ENCODE data around the gene HTR2B.
A peak's percentile ranks its signal among the peaks of the same experiment; 100 is the strongest.

The HTR2B gene

GRCh38 chr2:231099918-231100317, 24.9 kb downstream of the HTR2B start:
- Histone ChIP-seq H3K4me1 (ENCODE audit: insufficient read depth, low read length) (no peaks in the 10 kb centered on the region), H4K20me1 (ENCODE audit: insufficient read depth, low read length) (no peaks in the 10 kb centered on the region; the same call in 1 of the 2 replicates), H3K4me3 (ENCODE audit: low read depth in 1 of 2, low read length in 2 of 2) (no peak overlapping the region), H3K9ac (ENCODE audit: low read depth, low read length) (no peak overlapping the region), H3K9me3 (ENCODE audit: insufficient read depth, low read length, severe bottlenecking) (peaks cover 26% of the 10 kb centered on the region), H3K27me3 (ENCODE audit: insufficient read depth, low read length, poor library complexity) (no peaks in the 10 kb centered on the region), H3K79me2 (ENCODE audit: insufficient read depth, low read length) (peaks cover 14% of the 10 kb centered on the region), H3K4me2 (ENCODE audit: insufficient read depth, low read length) (no peak overlapping the region), H3K27ac (ENCODE audit: low read length) (no peak overlapping the region), H2AFZ (ENCODE audit: low read depth, low read length) (no peak overlapping the region), H3K36me3 (ENCODE audit: insufficient read depth, low read length) (peaks cover 77% of the 10 kb centered on the region)
- peak; percentile 34 for DNase-seq
- no peak for ATAC-seq (ENCODE audit: insufficient read depth, low read depth)
- TF ChIP-seq EZH2 (IDR thresholded peaks at IDR 0.05; ENCODE audit: borderline replicate concordance, low read depth, low read length, severe bottlenecking) (no peak), CTCF (IDR thresholded peaks at IDR 0.05; ENCODE audit: borderline replicate concordance, extremely low read depth, low read length, poor library complexity, severe bottlenecking) (no peak)

GRCh38 chr2:231094736-231095346, 30.0 kb downstream of the HTR2B start:
- no peaks in the 10 kb centered on the region for H3K27me3 ChIP-seq (ENCODE audit: insufficient read depth, low read length, poor library complexity)
- no peaks in the 10 kb centered on the region for H3K4me1 ChIP-seq (ENCODE audit: insufficient read depth, low read length)
- no peak overlapping the region for H3K27ac ChIP-seq (ENCODE audit: low read length)
- no peak overlapping the region for H3K4me2 ChIP-seq (ENCODE audit: insufficient read depth, low read length)
- no peaks in the 10 kb centered on the region for H4K20me1 ChIP-seq (ENCODE audit: insufficient read depth, low read length)
- peaks cover 8% of the 10 kb centered on the region; the same call in 1 of the 2 replicates for H3K79me2 ChIP-seq (ENCODE audit: insufficient read depth, low read length)
- peaks cover 89% of the 10 kb centered on the region for H3K36me3 ChIP-seq (ENCODE audit: insufficient read depth, low read length)
- no peak overlapping the region for H3K9ac ChIP-seq (ENCODE audit: low read depth, low read length)
- ATAC-seq (ENCODE audit: insufficient read depth, low read depth) (no peak), DNase-seq (no peak)
- no peak overlapping the region for H2AFZ ChIP-seq (ENCODE audit: low read depth, low read length)
- peaks cover 20% of the 10 kb centered on the region for H3K9me3 ChIP-seq (ENCODE audit: insufficient read depth, low read length, severe bottlenecking)
- H3K4me3 ChIP-seq (ENCODE audit: low read depth in 1 of 2, low read length in 2 of 2): no peak overlapping the region
- TF ChIP-seq CTCF (IDR thresholded peaks at IDR 0.05; ENCODE audit: borderline replicate concordance, extremely low read depth, low read length, poor library complexity, severe bottlenecking) (no peak), EZH2 (IDR thresholded peaks at IDR 0.05; ENCODE audit: borderline replicate concordance, low read depth, low read length, severe bottlenecking) (no peak)

GRCh38 chr2:231093933-231094332, 30.9 kb downstream of the HTR2B start:
- no peak for DNase-seq
- Histone ChIP-seq H3K9me3 (ENCODE audit: insufficient read depth, low read length, severe bottlenecking) (peaks cover 11% of the 10 kb centered on the region), H3K27me3 (ENCODE audit: insufficient read depth, low read length, poor library complexity) (no peaks in the 10 kb centered on the region), H3K4me1 (ENCODE audit: insufficient read depth, low read length) (no peaks in the 10 kb centered on the region), H3K27ac (ENCODE audit: low read length) (no peak overlapping the region), H3K4me3 (ENCODE audit: low read depth in 1 of 2, low read length in 2 of 2) (no peak overlapping the region), H3K4me2 (ENCODE audit: insufficient read depth, low read length) (no peak overlapping the region), H3K79me2 (ENCODE audit: insufficient read depth, low read length) (0 out of 2 replicates have a peak, but pooled peaks cover 5% of the 10 kb centered on the region), H2AFZ (ENCODE audit: low read depth, low read length) (no peak overlapping the region), H4K20me1 (ENCODE audit: insufficient read depth, low read length) (0 out of 2 replicates have a peak, but pooled peaks cover under 1% of the 10 kb centered on the region), H3K36me3 (ENCODE audit: insufficient read depth, low read length) (peaks cover 87% of the 10 kb centered on the region), H3K9ac (ENCODE audit: low read depth, low read length) (no peak overlapping the region)
- TF ChIP-seq CTCF (IDR thresholded peaks at IDR 0.05; ENCODE audit: borderline replicate concordance, extremely low read depth, low read length, poor library complexity, severe bottlenecking) (no peak), EZH2 (IDR thresholded peaks at IDR 0.05; ENCODE audit: borderline replicate concordance, low read depth, low read length, severe bottlenecking) (no peak)
- ATAC-seq (ENCODE audit: insufficient read depth, low read depth): no peak
